ENCODE results near the gene NKAPD1. TPM values are rescaled to one million over a fixed set of nuclear protein-coding genes. Genes with fewer than 3 reads are reported as not detected.
A peak's percentile ranks its signal among the peaks of the same experiment; 100 is the strongest.

The NKAPD1 gene
- total and polyA plus RNA-seq, 2 of the 13 experiments (the other 11 are each of a cell fraction or from before 2014, with no cell fraction given), result 11.2 to 22.5 TPM

GRCh38 chr11:112073941-112074811 is at the start of gene NKAPD1, which contains the start of gene PIH1D2 (continued):
- TF ChIP-seq CEBPG (CRISPR knock-in tag; IDR thresholded peaks at IDR 0.05) (no peak), SIN3A (IDR thresholded peaks at IDR 0.05; ENCODE audit: borderline replicate concordance, low read depth, low read length) (peak; percentile 94), ZNF709 (CRISPR knock-in tag; IDR thresholded peaks at IDR 0.05) (no peak), ZNF20 (CRISPR knock-in tag; IDR thresholded peaks at IDR 0.05) (no peak), SNRNP70 (IDR thresholded peaks at IDR 0.05; ENCODE audit: low read depth, low read length) (no peak), FOXJ3 (CRISPR knock-in tag; IDR thresholded peaks at IDR 0.05; ENCODE audit: borderline replicate concordance) (no peak), NR2F1 (CRISPR knock-in tag; IDR thresholded peaks at IDR 0.05) (no peak), CAMTA2 (CRISPR knock-in tag; IDR thresholded peaks at IDR 0.05; ENCODE audit: borderline replicate concordance) (no peak), FIP1L1 (IDR thresholded peaks at IDR 0.05; ENCODE audit: borderline replicate concordance, insufficient read depth, low read depth, low read length) (no peak), ZZZ3 (CRISPR knock-in tag; IDR thresholded peaks at IDR 0.05; ENCODE audit: borderline replicate concordance) (no peak), GATAD2A (CRISPR knock-in tag; IDR thresholded peaks at IDR 0.05) (0 out of 2 replicates have a peak, but pooled peaks have one; percentile 27), ATF5 (CRISPR knock-in tag; IDR thresholded peaks at IDR 0.05; ENCODE audit: low read depth) (no peak), AHDC1 (CRISPR knock-in tag; IDR thresholded peaks at IDR 0.05; ENCODE audit: borderline replicate concordance) (no peak), E2F1 (CRISPR knock-in tag; IDR thresholded peaks at IDR 0.05) (peak; percentile 17; the same call in 1 of the 2 replicates)
